Measurements from ENCODE around the gene JAK1. TPM values are rescaled to one million over a fixed set of nuclear protein-coding genes. Genes with fewer than 3 reads are reported as not detected.
"Not testable (repeated sequence)": the region's sequence is repeated elsewhere in the genome, so short reads cannot be mapped to it uniquely, and the experiment has no call there.

The JAK1 gene
- polyA plus RNA-seq, 3 donors: 29.5 to 79.6 (median 73.2) TPM

DNA sequence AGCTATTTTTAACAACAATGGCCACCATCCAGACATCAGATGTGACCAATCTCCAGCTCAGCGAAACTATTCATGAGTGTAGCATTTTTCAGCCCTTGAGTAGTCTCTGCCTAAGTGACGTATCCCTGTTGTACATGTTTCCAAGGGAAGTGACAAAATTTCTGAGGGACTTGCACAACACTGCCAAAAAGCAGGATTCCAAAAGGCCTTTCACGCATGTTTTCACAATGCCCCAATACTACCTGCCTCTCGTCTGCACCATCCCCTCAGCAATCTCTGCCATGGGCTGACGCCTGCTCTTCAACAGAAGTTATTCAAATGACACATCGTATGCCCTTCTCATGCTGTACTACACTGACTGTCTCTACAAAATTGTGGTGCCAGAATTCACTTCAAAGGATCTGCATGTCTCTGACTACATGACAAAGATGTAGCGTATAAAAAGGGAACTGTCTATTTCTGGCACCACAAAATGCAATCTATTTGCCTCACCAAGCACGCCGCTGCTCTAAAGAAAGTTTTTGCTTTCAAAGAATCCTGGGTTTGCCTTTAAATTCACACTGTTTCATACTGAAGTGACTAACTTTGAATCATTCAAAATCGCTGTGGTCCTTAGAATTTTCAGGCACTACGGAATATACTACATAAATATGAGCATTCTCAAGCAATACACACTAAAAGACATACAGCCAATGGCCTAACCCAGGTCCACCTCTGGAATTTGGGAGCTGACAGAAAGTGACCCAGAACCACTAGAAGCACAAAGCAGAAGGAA is 32.9 kb downstream of the JAK1 start:
- 30 to 63% (median 30%) methylated on average over 11 of the region's 11 CpGs for whole genome bisulfite sequencing, 3 donors
- H3K27ac ChIP-seq (ENCODE audit: low read depth, low read length): peak overlapping the region; percentile 7

GRCh38 chr1:64932962-64933295 is 33.4 kb downstream of the JAK1 start:
- H3K27ac ChIP-seq (ENCODE audit: low read depth, low read length): no peak overlapping the region
- WGBS, 3 donors: 37 to 52% (median 41%) methylated on average over 4 of the region's 4 CpGs

GRCh38 chr1:64930640-64931039 is 35.7 kb downstream of the JAK1 start:
- H3K27ac ChIP-seq (ENCODE audit: low read depth, low read length): not testable (repeated sequence)

GRCh38 chr1:64929221-64929620 is 37.1 kb downstream of the JAK1 start:
- H3K27ac ChIP-seq (ENCODE audit: low read depth, low read length): no peak overlapping the region

- WGBS, 3 donors: 94 to 98% (median 96%) methylated on average over 2 of the region's 2 CpGs
These were observed 38.0 kb downstream of the JAK1 start for GRCh38 chr1:64928325-64928724.

GRCh38 chr1:64925594-64925993 is 40.8 kb downstream of the JAK1 start:
- no peak overlapping the region for H3K27ac ChIP-seq (ENCODE audit: low read depth, low read length)
- WGBS, 3 donors: 46 to 58% (median 51%) methylated on average over 2 of the region's 2 CpGs

More at GRCh38 chr1:64928325-64928724, 38.0 kb downstream of the JAK1 start:
- H3K27ac ChIP-seq (ENCODE audit: low read depth, low read length): no peak overlapping the region

DNA sequence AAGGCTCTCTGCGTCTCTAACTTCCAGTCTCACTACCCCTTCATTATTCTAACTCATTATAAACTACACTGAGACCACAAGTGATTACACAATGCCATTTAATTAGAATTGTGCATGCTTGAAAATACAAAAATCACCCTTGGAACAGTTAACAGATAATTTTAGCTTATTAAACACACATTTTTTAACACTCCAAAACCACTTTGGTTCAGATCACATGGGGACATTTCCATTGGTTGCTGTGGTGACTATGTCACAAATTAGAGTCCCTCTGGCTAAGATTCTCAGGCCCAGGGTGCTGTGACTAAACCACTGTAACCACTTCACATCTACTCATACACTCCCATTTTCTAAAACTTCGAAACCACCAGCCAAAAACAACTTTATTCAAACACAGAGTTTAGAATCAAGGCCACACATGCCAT is 43.0 kb downstream of the JAK1 start:
- WGBS, 3 donors: 37 to 39% (median 38%) methylated on average over 2 of the region's 2 CpGs
- H3K27ac ChIP-seq (ENCODE audit: low read depth, low read length): no peak overlapping the region

- WGBS, 3 donors: 25 to 58% (median 58%) methylated on average over 2 of the region's 2 CpGs
- H3K27ac ChIP-seq (ENCODE audit: low read depth, low read length): no peak overlapping the region
These were observed 44.0 kb downstream of the JAK1 start for GRCh38 chr1:64922336-64922735.

DNA sequence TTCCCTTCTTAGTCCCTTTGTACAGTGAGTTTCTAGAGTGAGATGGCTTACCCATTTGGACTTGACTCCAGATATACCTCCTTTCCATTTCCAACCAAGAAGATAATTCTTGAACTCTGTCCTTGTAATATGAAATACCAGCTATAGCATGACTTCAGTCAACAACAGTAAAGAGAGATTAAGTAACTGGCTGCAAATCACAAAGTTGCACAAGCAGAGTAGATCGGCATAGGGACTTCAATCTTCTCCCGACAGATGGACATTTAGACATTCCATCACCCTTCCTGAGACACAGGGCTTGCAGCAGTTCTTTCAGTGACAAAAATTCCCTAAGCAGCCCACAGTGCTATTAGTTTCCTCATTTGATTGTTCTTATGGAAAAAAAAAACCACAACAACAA is 44.6 kb downstream of the JAK1 start:
- 30 to 36% (median 33%) methylated on average over 2 of the region's 2 CpGs for WGBS, 3 donors
- H3K27ac ChIP-seq (ENCODE audit: low read depth, low read length): no peak overlapping the region

- no peak overlapping the region for H3K27ac ChIP-seq (ENCODE audit: low read depth, low read length)
- 53 to 57% (median 56%) methylated on average over 3 of the region's 3 CpGs for WGBS, 3 donors
These were observed 45.3 kb downstream of the JAK1 start for GRCh38 chr1:64920941-64921589.

GRCh38 chr1:64919120-64919519 is 47.2 kb downstream of the JAK1 start:
- not testable (repeated sequence) for H3K27ac ChIP-seq (ENCODE audit: low read depth, low read length)
- WGBS, 3 donors: 88 to 90% (median 89%) methylated on average over 7 of the region's 7 CpGs

DNA sequence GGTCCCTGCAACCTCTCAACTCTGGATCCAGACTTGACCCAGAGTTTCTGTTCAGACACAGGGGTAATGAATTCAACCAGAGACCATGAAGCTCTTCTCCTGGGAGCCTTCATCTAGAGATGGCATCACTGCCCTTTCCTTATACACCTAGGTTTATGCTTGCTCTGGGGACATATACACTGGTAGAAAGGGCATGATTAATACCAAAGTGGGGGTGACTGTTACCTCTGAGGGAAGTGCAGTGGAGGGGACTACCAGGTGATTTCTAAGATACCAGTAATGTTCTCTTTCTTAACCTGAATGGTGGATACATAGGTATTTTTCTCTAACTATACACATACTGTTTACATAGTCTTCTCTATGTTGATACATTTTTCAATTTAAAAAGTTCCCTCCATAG is 48.4 kb downstream of the JAK1 start:
- no peak overlapping the region for H3K27ac ChIP-seq (ENCODE audit: low read depth, low read length)

GRCh38 chr1:64917328-64917861 is 49.0 kb downstream of the JAK1 start:
- no peak overlapping the region for H3K27ac ChIP-seq (ENCODE audit: low read depth, low read length)

DNA sequence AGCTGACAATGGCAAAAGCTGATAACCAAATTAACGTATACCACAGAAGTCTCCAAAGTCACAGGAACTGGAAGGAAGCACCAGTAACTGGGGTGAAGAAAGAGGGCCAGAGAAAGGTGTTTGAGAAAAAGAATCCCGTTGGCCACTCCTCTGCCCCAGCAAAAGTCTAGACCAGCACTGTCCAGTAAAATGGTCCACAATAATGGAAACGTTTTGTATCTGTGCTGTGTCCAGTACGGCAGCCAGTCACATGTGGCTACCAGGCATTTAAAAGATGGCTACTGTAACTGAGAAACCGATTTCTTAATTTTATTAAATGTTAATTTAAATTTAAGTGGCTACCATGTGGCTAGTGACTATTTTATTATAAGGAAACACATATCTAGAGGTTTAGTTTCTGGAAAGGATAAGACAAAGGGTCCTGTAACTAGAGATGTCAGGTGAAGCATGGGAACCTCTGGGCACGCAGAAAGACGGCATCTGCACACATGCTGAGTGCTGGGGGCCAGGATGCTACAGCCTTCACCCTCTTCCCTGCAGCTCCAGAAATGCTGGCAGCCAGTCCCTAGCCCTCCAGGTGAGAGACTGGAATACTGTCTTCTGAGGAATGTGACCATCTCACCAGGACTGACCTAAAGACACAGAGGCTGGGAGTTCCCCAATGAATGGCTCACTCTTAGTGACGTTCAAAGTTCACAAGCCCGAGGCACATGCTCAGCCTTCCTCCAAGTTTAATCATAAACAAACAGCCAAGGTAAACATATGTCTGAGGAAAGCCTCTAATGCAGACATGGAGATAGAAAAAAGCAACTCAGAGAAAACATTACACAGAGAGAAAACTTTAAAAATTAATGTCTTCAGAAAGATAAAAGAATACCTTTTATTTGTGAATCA is 50.7 kb downstream of the JAK1 start:
- 40 to 82% (median 73%) methylated on average over 9 of the region's 9 CpGs for WGBS, 3 donors
- no peak overlapping the region for H3K27ac ChIP-seq (ENCODE audit: low read depth, low read length)

More at GRCh38 chr1:64917328-64917861, 49.0 kb downstream of the JAK1 start:
- WGBS, 3 donors: 16 to 47% (median 30%) methylated on average over 3 of the region's 3 CpGs

GRCh38 chr1:64913361-64914015 is 52.9 kb downstream of the JAK1 start:
- no peak overlapping the region for H3K27ac ChIP-seq (ENCODE audit: low read depth, low read length)
- WGBS, 3 donors: 66 to 75% (median 69%) methylated on average over 3 of the region's 3 CpGs

GRCh38 chr1:64912191-64912590 is 54.2 kb downstream of the JAK1 start:
- 30 to 78% (median 77%) methylated on average over 2 of the region's 2 CpGs for WGBS, 3 donors
- no peak overlapping the region for H3K27ac ChIP-seq (ENCODE audit: low read depth, low read length)

DNA sequence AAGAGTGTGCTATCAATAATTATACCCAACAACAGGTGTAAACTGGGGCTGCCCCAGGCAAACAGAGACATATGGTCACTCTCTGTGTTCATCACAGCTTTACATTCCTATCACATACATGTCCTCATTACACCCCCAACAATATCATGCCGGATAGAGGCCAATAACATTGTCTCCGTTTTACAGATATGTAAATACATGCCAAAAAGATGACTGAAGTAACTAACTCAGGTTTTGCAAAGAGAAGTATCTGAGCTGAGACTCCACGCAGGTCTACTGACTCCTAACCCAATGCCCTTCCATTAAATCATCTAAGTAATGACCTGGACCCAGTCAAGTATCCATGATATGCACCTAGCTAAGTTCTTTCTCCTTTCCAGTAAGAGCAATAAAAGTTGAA is 55.0 kb downstream of the JAK1 start:
- WGBS, 3 donors: 71 to 89% (median 72%) methylated on average over 3 of the region's 3 CpGs

DNA sequence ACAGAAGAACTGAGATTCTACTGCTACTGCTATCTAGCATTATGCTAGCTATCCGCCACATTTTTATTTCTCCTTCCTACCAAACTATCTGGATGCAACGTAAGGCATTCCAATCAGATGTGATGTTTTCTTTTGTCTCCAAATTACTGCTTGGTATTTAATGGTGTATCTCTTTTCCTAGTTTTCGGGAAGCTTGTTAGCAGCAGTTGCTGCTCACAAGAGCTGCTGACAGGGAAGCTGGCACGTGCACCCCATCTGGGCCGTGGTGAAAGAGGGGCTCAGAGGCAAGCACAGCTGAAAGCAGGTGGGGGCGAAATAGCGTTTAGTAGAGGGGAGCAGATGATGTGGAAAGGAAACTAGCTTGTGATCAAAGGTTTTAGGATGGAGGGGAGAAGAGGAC is 57.3 kb downstream of the JAK1 start:
- no peak overlapping the region for H3K27ac ChIP-seq (ENCODE audit: low read depth, low read length)
- WGBS, 3 donors: 77 to 84% (median 82%) methylated on average over 7 of the region's 7 CpGs

More for the DNA sequence above, 55.0 kb downstream of the JAK1 start:
- H3K27ac ChIP-seq (ENCODE audit: low read depth, low read length): no peak overlapping the region

All from adipose tissue (tissue), 3 donors.